ENCODE results near the gene PISD.

The PISD gene

GRCh38 chr22:31628362-31628761 lies 33.7 kb downstream of the PISD start (continued):
- TF ChIP-seq ZNF610 (tag by site-specific recombination; IDR thresholded peaks at IDR 0.05; ENCODE audit: borderline replicate concordance) (no peak), ZNF2 (tag by site-specific recombination; IDR thresholded peaks at IDR 0.05) (no peak), ZNF624 (tag by site-specific recombination; IDR thresholded peaks at IDR 0.05) (no peak)

- H3K27ac ChIP-seq (ENCODE audit: extremely low read depth, low read depth, low read length), result no peak overlapping the region
- no peak overlapping the region for H3K4me3 ChIP-seq (ENCODE audit: low read depth, low read length)
- ChIA-PET POLR2A (no interaction called here), CTCF (no interaction called here)
- TF ChIP-seq ZBTB21 (tag by site-specific recombination; IDR thresholded peaks at IDR 0.05) (no peak), ZIC2 (tag by site-specific recombination; IDR thresholded peaks at IDR 0.05) (peak; percentile 80)
- H3K9me3 ChIP-seq (ENCODE audit: control insufficient read depth, insufficient read depth, low read depth, low read length), result no peaks in the 10 kb centered on the region
- H3K4me1 ChIP-seq (ENCODE audit: control insufficient read depth, insufficient read depth, low read length), result no peaks in the 10 kb centered on the region; the same call in 1 of the 2 replicates
- peaks cover 5 to 37% of the 10 kb centered on the region in 2 experiments; a peak in 2 of 3 replicates for H3K36me3 ChIP-seq (ENCODE audit: control insufficient read depth in 2 of 2, insufficient read depth in 1 of 2, low read length in 2 of 2)
Observed at GRCh38 chr22:31627223-31627731, 34.7 kb downstream of the PISD start.

GRCh38 chr22:31626427-31627150 lies 35.4 kb downstream of the PISD start:
- CTCF ChIA-PET, result no interaction called here
- no peak overlapping the region for H3K27ac ChIP-seq (ENCODE audit: extremely low read depth, low read depth, low read length)
- no peaks in the 10 kb centered on the region for H3K9me3 ChIP-seq (ENCODE audit: control insufficient read depth, insufficient read depth, low read depth, low read length)
- TF ChIP-seq ZNF341 (tag by site-specific recombination; IDR thresholded peaks at IDR 0.05; ENCODE audit: low read depth) (no peak), YY1 (tag by site-specific recombination; IDR thresholded peaks at IDR 0.05) (no peak), GLIS1 (tag by site-specific recombination; IDR thresholded peaks at IDR 0.05) (peak; percentile 45; the same call in 1 of the 2 replicates), ZNF571 (tag by site-specific recombination; IDR thresholded peaks at IDR 0.05) (no peak), ZNF664 (tag by site-specific recombination; IDR thresholded peaks at IDR 0.05) (no peak), ZNF426 (tag by site-specific recombination; IDR thresholded peaks at IDR 0.05) (no peak), ZNF146 (tag by site-specific recombination; IDR thresholded peaks at IDR 0.05) (no peak), ATF2 (tag by site-specific recombination; IDR thresholded peaks at IDR 0.05; ENCODE audit: low read depth) (no peak), SP2 (tag by site-specific recombination; IDR thresholded peaks at IDR 0.05) (0 out of 2 replicates have a peak, but pooled peaks have one; percentile 6), ZBTB7A (tag by site-specific recombination; IDR thresholded peaks at IDR 0.05; ENCODE audit: low read depth) (no peak), ZNF202 (tag by site-specific recombination; IDR thresholded peaks at IDR 0.05; ENCODE audit: borderline replicate concordance) (no peak), ZNF223 (tag by site-specific recombination; IDR thresholded peaks at IDR 0.05) (no peak)
- peaks cover 5 to 43% of the 10 kb centered on the region in 2 experiments; a peak in 2 of 3 replicates for H3K36me3 ChIP-seq (ENCODE audit: control insufficient read depth in 2 of 2, insufficient read depth in 1 of 2, low read length in 2 of 2)
- H3K4me3 ChIP-seq (ENCODE audit: low read depth, low read length), result no peak overlapping the region
- POLR2A ChIA-PET, result no interaction called here
- no peaks in the 10 kb centered on the region; the same call in 1 of the 2 replicates for H3K4me1 ChIP-seq (ENCODE audit: control insufficient read depth, insufficient read depth, low read length)

GRCh38 chr22:31625661-31626426 lies 36.2 kb downstream of the PISD start:
- CTCF ChIA-PET, result interaction anchor here (0.7 to 2.6 kb wide), 3 partner anchors 9 to 114 kb away, joined by 3 to 14 read pairs (median 4); no protein-coding TSS in a partner anchor
- POLR2A ChIA-PET, result no interaction called here
- no peak for TF ChIP-seq ZNF133 (tag by site-specific recombination; IDR thresholded peaks at IDR 0.05)
- 0 out of 2 replicates have a peak, but pooled peaks have one; percentile 25 for TF ChIP-seq WT1 (tag by site-specific recombination; IDR thresholded peaks at IDR 0.05)
- no peak for TF ChIP-seq ZXDB (tag by site-specific recombination; IDR thresholded peaks at IDR 0.05)
- TF ChIP-seq ZBTB44 (tag by site-specific recombination; IDR thresholded peaks at IDR 0.05), result no peak
- no peak for TF ChIP-seq ZNF513 (tag by site-specific recombination; IDR thresholded peaks at IDR 0.05)
- no peaks in the 10 kb centered on the region for H3K9me3 ChIP-seq (ENCODE audit: control insufficient read depth, insufficient read depth, low read depth, low read length)
- H3K4me1 ChIP-seq (ENCODE audit: control insufficient read depth, insufficient read depth, low read length), result no peaks in the 10 kb centered on the region; the same call in 1 of the 2 replicates
- no peak overlapping the region for H3K4me3 ChIP-seq (ENCODE audit: low read depth, low read length)
- no peak overlapping the region for H3K27ac ChIP-seq (ENCODE audit: extremely low read depth, low read depth, low read length)
- H3K36me3 ChIP-seq (ENCODE audit: control insufficient read depth in 2 of 2, insufficient read depth in 1 of 2, low read length in 2 of 2), result peaks cover 5 to 51% of the 10 kb centered on the region in 2 experiments; a peak in 2 of 3 replicates
